ENCODE results near the gene ACSL6.

ACSL6 gene

GRCh38 chr5:132013711-132014110 is 2.3 kb upstream of the ACSL6 start:
- DNase-seq = no peak

GRCh38 chr5:132013006-132013689 is 1.7 kb upstream of the ACSL6 start:
- no peak for DNase-seq

GRCh38 chr5:132012371-132013005 is 1.0 kb upstream of the ACSL6 start:
- no peak for DNase-seq

GRCh38 chr5:132010989-132011621 is 353 bp downstream of the ACSL6 start:
- DNase-seq = no peak

- no peak for DNase-seq
These were observed 841 bp downstream of the ACSL6 start for GRCh38 chr5:132010645-132010988.

GRCh38 chr5:132009706-132010405 is 1.6 kb downstream of the ACSL6 start:
- DNase-seq = no peak

- DNase-seq = no peak
These were observed 2.3 kb downstream of the ACSL6 start for GRCh38 chr5:132008961-132009680.

GRCh38 chr5:132008163-132008473 is 3.3 kb downstream of the ACSL6 start:
- no peak for DNase-seq

- DNase-seq = peak; percentile 72
These were observed 3.9 kb downstream of the ACSL6 start for GRCh38 chr5:132007399-132008162.

- no peak for DNase-seq
These were observed 4.9 kb downstream of the ACSL6 start for GRCh38 chr5:132006331-132007120.

- DNase-seq = no peak
These were observed 5.9 kb downstream of the ACSL6 start for GRCh38 chr5:132005591-132005990.

- no peak for DNase-seq
These were observed 7.5 kb downstream of the ACSL6 start for GRCh38 chr5:132003982-132004381.

- DNase-seq = no peak
These were observed 8.2 kb downstream of the ACSL6 start for GRCh38 chr5:132003170-132003744.

GRCh38 chr5:132002757-132003156 is 8.7 kb downstream of the ACSL6 start:
- no peak for DNase-seq

GRCh38 chr5:132001647-132002561 is 9.6 kb downstream of the ACSL6 start:
- DNase-seq = no peak

GRCh38 chr5:132000677-132001453 is 10.6 kb downstream of the ACSL6 start:
- peak; percentile 16 for DNase-seq

- DNase-seq = no peak
These were observed 11.3 kb downstream of the ACSL6 start for GRCh38 chr5:132000241-132000490.

- DNase-seq = no peak
These were observed 11.8 kb downstream of the ACSL6 start for GRCh38 chr5:131999441-132000240.

- DNase-seq = no peak
These were observed 12.4 kb downstream of the ACSL6 start for GRCh38 chr5:131999041-131999440.
